GM23248 (cell line): Measurements from ENCODE around the gene SERPINB4.
"Not testable (repeated sequence)": the region's sequence is repeated elsewhere in the genome, so short reads cannot be mapped to it uniquely, and the experiment has no call there.

Experiments
- EZH2 ChIP-seq: fragments of 200-600 bp; sonication (generic); IDR thresholded peaks from 2 replicates; pipeline ENCODE4 v1.6.1; 2018; ENCODE audit warnings: antibody characterized with exemption, mild to moderate bottlenecking; ENCODE audit not compliant: insufficient read depth, poor library complexity, severe bottlenecking
- EZH2phosphoT487 ChIP-seq: fragments of 200-600 bp; sonication (generic); IDR thresholded peaks from 2 replicates; pipeline ENCODE4 v1.6.1; 2018; ENCODE audit warnings: antibody characterized with exemption, moderate library complexity, mild to moderate bottlenecking, low read depth; ENCODE audit not compliant: insufficient read depth

- TF ChIP-seq EZH2, EZH2phosphoT487: not testable (repeated sequence)
Measured at GRCh38 chr18:63658920-63659319, 14.9 kb upstream of the SERPINB4 start.
